ENCODE data around the gene RAB3A.
"Not testable (repeated sequence)": the region's sequence is repeated elsewhere in the genome, so short reads cannot be mapped to it uniquely, and the experiment has no call there.

The RAB3A gene

DNA sequence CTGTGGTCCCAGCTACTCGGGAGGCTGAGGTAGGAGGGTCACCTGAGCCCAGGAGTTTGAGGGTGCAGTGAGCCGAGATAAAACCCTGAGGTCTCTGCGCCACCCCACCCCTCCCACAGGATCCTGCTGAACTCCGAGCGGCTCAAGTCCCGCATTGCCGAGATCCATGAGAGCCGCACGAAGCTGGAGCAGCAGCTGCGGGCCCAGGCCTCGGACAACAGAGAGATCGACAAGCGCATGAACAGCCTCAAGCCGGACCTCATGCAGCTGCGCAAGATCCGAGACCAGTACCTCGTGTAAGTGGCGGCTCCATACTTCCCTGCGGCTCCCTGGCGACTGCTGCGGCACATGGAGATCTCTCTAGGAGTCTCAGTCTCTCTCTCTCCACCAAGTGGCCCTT lies 36.8 kb downstream of the RAB3A start:
- no peaks in the 10 kb centered on the region for H3K9me3 ChIP-seq (ENCODE audit: control insufficient read depth, low read length)
- no peak overlapping the region for H3K27ac ChIP-seq (ENCODE audit: low read depth, low read length, severe bottlenecking)
- H3K36me3 ChIP-seq (ENCODE audit: control insufficient read depth, insufficient read depth, low read length), result peaks cover 64% of the 10 kb centered on the region
- H3K4me3 ChIP-seq (ENCODE audit: extremely low read depth, insufficient read depth, low read length, poor library complexity, severe bottlenecking), result no peak overlapping the region
- H3K4me1 ChIP-seq (ENCODE audit: control insufficient read depth, insufficient read depth, low read length, poor library complexity, severe bottlenecking), result no peaks in the 10 kb centered on the region
- 93 to 95% methylated on average over 13 to 20 of the region's 21 CpGs for WGBS, 2 experiments (ENCODE audit: insufficient coverage in 2 of 2)

DNA sequence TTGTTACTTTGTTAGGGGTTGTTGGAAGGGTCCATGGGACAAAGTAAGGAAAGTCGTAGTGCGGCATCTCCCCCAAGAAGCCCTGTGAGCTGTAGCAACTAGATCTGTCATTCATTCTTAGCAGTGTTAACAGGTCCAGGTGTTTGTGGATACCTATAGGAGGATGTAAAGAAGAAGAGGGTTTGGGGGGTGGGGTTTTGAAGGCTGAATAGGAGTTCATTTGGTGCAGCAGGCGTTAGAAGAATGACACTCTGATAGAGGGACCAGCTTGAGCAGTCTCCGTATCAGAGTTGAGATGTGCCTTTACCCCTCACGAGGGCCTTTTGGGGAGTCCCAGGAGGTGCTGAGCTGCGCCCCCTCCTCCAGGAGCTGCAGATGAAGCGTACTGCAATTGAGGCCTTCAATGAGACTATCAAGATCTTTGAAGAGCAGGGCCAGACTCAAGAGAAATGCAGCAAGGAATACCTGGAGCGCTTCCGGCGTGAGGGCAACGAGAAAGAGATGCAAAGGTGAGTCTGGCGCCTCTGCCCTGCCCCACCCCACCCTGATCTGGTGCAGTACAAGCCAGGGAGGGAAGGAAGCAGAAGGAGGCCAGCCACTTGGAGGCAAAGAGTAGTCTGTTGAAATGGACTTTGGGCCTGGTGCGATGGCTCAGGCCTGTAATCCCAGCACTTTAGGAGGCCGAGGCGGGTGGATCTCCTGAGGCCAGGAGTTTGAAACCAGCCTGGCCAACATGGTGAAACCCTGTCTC lies 37.9 kb downstream of the RAB3A start:
- H3K36me3 ChIP-seq (ENCODE audit: control insufficient read depth, insufficient read depth, low read length), result peaks cover 68% of the 10 kb centered on the region

DNA sequence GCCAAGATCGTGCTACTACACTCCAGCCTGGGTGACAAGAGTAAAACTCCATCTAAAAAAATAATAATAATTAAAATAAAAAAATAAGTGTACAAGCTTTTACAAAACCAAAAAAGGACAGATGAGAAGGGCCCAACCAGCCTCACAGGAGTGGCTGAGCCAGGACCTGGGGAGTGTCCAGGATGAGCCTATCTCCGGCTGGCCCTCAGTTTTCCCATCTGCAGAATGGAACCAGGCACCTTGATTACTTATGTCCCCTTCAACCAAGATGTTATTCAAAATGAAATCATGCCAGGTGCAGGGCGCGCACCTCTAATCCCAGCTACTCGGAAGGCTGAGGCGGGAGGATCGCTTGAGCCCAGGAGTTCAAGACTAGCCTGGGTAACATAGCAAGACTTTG lies 39.8 kb downstream of the RAB3A start:
- no peaks in the 10 kb centered on the region for H3K4me1 ChIP-seq (ENCODE audit: control insufficient read depth, insufficient read depth, low read length, poor library complexity, severe bottlenecking)
- peaks cover 61% of the 10 kb centered on the region for H3K36me3 ChIP-seq (ENCODE audit: control insufficient read depth, insufficient read depth, low read length)
- no peaks in the 10 kb centered on the region for H3K9me3 ChIP-seq (ENCODE audit: control insufficient read depth, low read length)
- no peak overlapping the region for H3K4me3 ChIP-seq (ENCODE audit: extremely low read depth, insufficient read depth, low read length, poor library complexity, severe bottlenecking)
- H3K27ac ChIP-seq (ENCODE audit: low read depth, low read length, severe bottlenecking), result no peak overlapping the region
- 92 to 96% methylated on average over 5 to 6 of the region's 7 CpGs for WGBS, 2 experiments (ENCODE audit: insufficient coverage in 2 of 2)

More for the DNA sequence above, 37.9 kb downstream of the RAB3A start:
- no peak overlapping the region for H3K4me3 ChIP-seq (ENCODE audit: extremely low read depth, insufficient read depth, low read length, poor library complexity, severe bottlenecking)
- 91 to 95% methylated on average over 15 of the region's 15 CpGs for WGBS, 2 experiments (ENCODE audit: insufficient coverage in 2 of 2)
- H3K27ac ChIP-seq (ENCODE audit: low read depth, low read length, severe bottlenecking), result no peak overlapping the region
- no peaks in the 10 kb centered on the region for H3K4me1 ChIP-seq (ENCODE audit: control insufficient read depth, insufficient read depth, low read length, poor library complexity, severe bottlenecking)
- H3K9me3 ChIP-seq (ENCODE audit: control insufficient read depth, low read length), result no peaks in the 10 kb centered on the region

DNA sequence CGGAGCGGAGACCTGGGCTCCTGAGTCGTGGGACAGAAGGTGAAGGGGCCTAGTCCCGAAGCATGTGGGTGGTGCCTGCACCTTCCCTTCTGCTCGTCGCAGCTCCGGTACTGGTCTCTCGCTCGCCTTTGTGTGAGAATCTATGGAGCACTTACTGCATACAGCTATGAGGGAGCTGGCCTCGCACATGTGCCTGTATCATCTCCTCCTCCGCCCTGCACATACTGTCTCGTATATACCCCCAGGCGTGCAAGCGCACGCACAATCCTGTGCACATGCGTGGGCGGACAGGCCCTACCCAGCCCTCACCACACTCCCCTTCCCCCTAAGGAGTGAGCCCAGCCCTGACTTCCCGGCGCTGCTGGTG lies 42.2 kb downstream of the RAB3A start:
- 78 to 82% methylated on average over 15 to 17 of the region's 19 CpGs for WGBS, 2 experiments (ENCODE audit: insufficient coverage in 2 of 2)
- no peak overlapping the region for H3K27ac ChIP-seq (ENCODE audit: low read depth, low read length, severe bottlenecking)
- H3K4me1 ChIP-seq (ENCODE audit: control insufficient read depth, insufficient read depth, low read length, poor library complexity, severe bottlenecking), result no peaks in the 10 kb centered on the region
- H3K36me3 ChIP-seq (ENCODE audit: control insufficient read depth, insufficient read depth, low read length), result peaks cover 60% of the 10 kb centered on the region
- no peak overlapping the region for H3K4me3 ChIP-seq (ENCODE audit: extremely low read depth, insufficient read depth, low read length, poor library complexity, severe bottlenecking)
- H3K9me3 ChIP-seq (ENCODE audit: control insufficient read depth, low read length), result no peaks in the 10 kb centered on the region

DNA sequence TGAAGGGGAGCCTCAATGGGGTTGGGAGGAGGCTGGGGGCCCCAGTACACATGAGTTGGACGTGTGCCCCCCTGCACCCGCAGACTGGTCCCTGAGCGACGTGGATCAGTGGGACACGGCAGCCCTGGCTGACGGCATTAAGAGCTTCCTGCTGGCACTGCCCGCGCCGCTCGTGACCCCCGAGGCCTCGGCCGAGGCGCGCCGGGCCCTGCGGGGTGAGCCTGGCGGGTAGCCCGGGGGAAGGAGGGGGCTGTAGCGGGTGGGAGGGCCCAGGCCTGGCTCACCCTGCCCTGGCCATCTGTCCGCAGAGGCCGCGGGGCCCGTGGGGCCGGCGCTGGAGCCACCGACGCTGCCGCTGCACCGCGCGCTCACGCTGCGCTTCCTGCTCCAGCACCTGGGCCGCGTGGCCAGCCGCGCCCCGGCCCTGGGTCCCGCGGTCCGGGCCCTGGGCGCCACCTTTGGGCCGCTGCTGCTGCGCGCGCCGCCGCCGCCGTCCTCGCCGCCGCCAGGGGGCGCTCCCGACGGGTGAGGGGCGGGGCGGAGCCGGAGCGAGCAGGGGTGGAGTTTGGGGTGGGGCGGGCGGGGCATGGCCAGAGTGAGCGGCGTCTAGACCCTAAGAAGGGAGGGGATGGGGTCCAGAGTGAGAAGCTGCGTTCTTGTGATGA lies 42.7 kb downstream of the RAB3A start:
- Histone ChIP-seq H3K36me3 (ENCODE audit: control insufficient read depth, insufficient read depth, low read length) (peaks cover 64% of the 10 kb centered on the region), H3K4me3 (ENCODE audit: extremely low read depth, insufficient read depth, low read length, poor library complexity, severe bottlenecking) (no peak overlapping the region), H3K27ac (ENCODE audit: low read depth, low read length, severe bottlenecking) (no peak overlapping the region), H3K9me3 (ENCODE audit: control insufficient read depth, low read length) (no peaks in the 10 kb centered on the region), H3K4me1 (ENCODE audit: control insufficient read depth, insufficient read depth, low read length, poor library complexity, severe bottlenecking) (no peaks in the 10 kb centered on the region)
- WGBS, 2 experiments (ENCODE audit: insufficient coverage in 2 of 2), result 40 to 85% methylated on average over 6 to 31 of the region's 66 CpGs

DNA sequence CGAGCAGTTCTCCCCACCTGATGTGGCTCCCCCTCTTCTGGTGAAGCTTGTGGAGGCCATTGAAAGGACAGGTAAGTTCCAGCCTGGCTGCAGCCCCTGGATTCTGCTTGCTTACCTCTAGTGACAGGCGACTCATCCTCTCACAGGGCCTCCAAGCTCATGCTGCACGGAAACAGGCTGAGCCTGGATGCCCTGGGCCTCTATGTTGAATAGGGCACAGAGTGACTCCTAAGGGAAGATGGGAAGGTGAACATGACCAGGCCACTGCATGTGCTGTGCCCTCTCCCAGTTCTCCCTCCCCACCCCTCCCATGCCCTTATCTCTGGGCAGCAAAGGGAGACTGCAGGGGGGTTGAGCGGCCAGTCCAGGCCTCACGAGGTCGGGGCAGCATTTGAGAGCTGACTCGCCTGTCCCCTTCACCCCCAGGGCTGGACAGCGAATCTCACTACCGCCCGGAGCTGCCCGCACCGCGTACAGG lies 43.3 kb downstream of the RAB3A start:
- H3K4me3 ChIP-seq (ENCODE audit: extremely low read depth, insufficient read depth, low read length, poor library complexity, severe bottlenecking), result no peak overlapping the region
- H3K9me3 ChIP-seq (ENCODE audit: control insufficient read depth, low read length), result no peaks in the 10 kb centered on the region
- peaks cover 64% of the 10 kb centered on the region for H3K36me3 ChIP-seq (ENCODE audit: control insufficient read depth, insufficient read depth, low read length)
- no peaks in the 10 kb centered on the region for H3K4me1 ChIP-seq (ENCODE audit: control insufficient read depth, insufficient read depth, low read length, poor library complexity, severe bottlenecking)
- WGBS, 2 experiments (ENCODE audit: insufficient coverage in 2 of 2), result 87 to 94% methylated on average over 8 of the region's 13 CpGs
- no peak overlapping the region for H3K27ac ChIP-seq (ENCODE audit: low read depth, low read length, severe bottlenecking)

DNA sequence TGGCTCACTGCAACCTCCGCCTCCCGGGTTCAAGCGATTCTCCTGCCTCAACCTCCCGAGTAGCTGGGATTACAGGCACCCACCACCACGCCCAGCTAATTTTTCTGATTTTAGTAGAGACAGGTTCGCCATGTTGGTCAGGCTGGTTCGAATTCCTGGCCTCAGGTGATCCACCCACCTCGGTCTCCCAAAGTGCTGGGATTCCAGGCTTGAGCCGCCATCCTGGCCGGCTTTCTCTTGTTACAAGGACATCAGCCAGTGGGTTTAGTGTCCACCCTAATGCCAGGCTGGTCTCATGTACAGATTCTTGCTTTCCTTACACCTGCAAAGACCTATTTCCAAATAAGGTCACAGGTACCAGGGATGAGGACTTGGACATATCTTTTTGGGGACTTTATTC lies 44.0 kb downstream of the RAB3A start:
- no peaks in the 10 kb centered on the region for H3K4me1 ChIP-seq (ENCODE audit: control insufficient read depth, insufficient read depth, low read length, poor library complexity, severe bottlenecking)
- H3K4me3 ChIP-seq (ENCODE audit: extremely low read depth, insufficient read depth, low read length, poor library complexity, severe bottlenecking), result no peak overlapping the region
- H3K27ac ChIP-seq (ENCODE audit: low read depth, low read length, severe bottlenecking), result no peak overlapping the region
- H3K36me3 ChIP-seq (ENCODE audit: control insufficient read depth, insufficient read depth, low read length), result peaks cover 65% of the 10 kb centered on the region
- no peaks in the 10 kb centered on the region for H3K9me3 ChIP-seq (ENCODE audit: control insufficient read depth, low read length)
- 96 to 98% methylated on average over 6 to 9 of the region's 10 CpGs for WGBS, 2 experiments (ENCODE audit: insufficient coverage in 2 of 2)

DNA sequence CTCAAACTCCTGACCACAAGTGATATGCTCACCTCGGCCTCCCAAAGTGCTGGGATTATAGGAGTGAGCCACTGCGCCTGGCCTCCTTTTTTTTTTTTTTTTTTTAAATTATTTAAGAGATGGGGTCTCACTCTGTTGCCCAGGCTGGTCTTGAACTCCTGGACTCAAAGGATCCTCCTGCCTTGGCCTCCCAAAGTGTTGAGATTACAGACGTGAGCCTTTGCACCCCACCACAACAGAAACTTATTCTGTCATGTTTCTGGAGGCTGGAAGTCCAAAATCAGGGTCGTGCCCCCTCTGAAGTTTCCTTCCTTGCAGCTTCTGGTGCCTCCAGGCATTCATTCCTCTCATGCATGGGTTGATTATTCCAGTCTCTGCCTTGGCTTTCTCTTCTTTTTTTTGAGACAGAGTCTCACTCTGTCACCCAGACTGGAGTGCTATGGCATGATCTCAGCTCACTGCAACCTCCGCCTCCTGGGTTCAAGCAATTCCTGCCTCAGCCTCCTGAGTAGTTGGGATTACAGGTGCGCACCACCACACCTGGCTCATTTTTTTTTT lies 44.7 kb downstream of the RAB3A start:
- peaks cover 62% of the 10 kb centered on the region for H3K36me3 ChIP-seq (ENCODE audit: control insufficient read depth, insufficient read depth, low read length)
- not testable (repeated sequence) for H3K27ac ChIP-seq (ENCODE audit: low read depth, low read length, severe bottlenecking); H3K9me3 ChIP-seq (ENCODE audit: control insufficient read depth, low read length); H3K4me3 ChIP-seq (ENCODE audit: extremely low read depth, insufficient read depth, low read length, poor library complexity, severe bottlenecking); H3K4me1 ChIP-seq (ENCODE audit: control insufficient read depth, insufficient read depth, low read length, poor library complexity, severe bottlenecking)
- WGBS, 2 experiments (ENCODE audit: insufficient coverage in 2 of 2), result 88 to 91% methylated on average over 3 of the region's 6 CpGs

DNA sequence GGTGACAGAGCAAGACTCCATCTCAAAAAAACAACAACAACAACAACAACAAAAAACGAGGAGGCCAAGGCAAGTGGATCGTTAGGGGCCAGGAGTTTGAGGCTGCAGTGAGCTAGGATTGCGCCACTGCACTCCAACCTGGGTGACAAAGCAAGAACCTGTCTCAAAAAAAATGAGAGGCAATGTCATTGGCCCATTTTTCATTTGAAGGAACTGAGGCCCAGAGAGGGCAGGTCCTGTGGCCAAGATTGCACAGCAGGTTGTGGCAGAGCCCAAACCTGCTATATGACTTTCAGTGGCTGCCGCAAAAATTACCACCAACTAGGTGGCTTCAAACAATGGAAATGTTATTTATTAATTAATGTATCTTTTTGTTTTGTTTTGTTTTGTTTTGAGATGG lies 45.4 kb downstream of the RAB3A start:
- Histone ChIP-seq H3K9me3 (ENCODE audit: control insufficient read depth, low read length) (no peaks in the 10 kb centered on the region), H3K36me3 (ENCODE audit: control insufficient read depth, insufficient read depth, low read length) (peaks cover 56% of the 10 kb centered on the region), H3K4me3 (ENCODE audit: extremely low read depth, insufficient read depth, low read length, poor library complexity, severe bottlenecking) (no peak overlapping the region), H3K4me1 (ENCODE audit: control insufficient read depth, insufficient read depth, low read length, poor library complexity, severe bottlenecking) (peaks cover 10% of the 10 kb centered on the region), H3K27ac (ENCODE audit: low read depth, low read length, severe bottlenecking) (no peak overlapping the region)
- WGBS, 2 experiments (ENCODE audit: insufficient coverage in 2 of 2), result 83 to 91% methylated on average over 3 of the region's 4 CpGs

DNA sequence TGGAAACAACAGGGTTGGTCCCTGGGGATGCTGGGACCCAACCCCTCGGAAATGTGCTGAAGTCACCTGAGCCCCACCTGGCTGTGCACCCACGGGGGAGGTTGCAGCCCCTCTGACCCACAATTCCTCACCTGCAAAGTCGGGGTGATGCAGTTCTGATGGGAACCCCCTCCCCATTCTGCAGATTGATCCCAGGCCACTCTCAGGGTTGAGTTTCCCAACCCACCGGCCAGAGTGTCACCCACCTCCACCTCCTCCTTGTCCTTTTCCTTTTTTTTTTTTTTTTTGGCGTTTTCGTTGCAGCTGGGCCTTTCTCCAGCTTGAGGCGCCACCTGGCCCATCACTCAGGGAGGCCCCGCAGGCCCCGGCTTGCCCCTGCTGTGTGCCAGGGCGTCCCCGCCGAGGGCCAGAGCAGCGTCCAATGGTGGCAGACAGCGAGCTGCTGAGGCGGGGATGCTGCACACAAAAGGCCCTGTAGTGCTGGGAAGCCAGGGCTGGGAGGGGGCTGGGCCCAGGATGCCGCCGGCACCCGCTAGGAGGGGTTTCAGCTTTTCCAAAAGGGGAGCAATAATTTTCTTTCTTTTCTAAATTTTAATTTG lies 46.3 kb downstream of the RAB3A start:
- H3K9me3 ChIP-seq (ENCODE audit: control insufficient read depth, low read length), result no peaks in the 10 kb centered on the region
- peaks cover 10% of the 10 kb centered on the region for H3K4me1 ChIP-seq (ENCODE audit: control insufficient read depth, insufficient read depth, low read length, poor library complexity, severe bottlenecking)
- H3K4me3 ChIP-seq (ENCODE audit: extremely low read depth, insufficient read depth, low read length, poor library complexity, severe bottlenecking), result no peak overlapping the region
- no peak overlapping the region for H3K27ac ChIP-seq (ENCODE audit: low read depth, low read length, severe bottlenecking)
- peaks cover 47% of the 10 kb centered on the region for H3K36me3 ChIP-seq (ENCODE audit: control insufficient read depth, insufficient read depth, low read length)
- 68 to 78% methylated on average over 9 to 10 of the region's 18 CpGs for WGBS, 2 experiments (ENCODE audit: insufficient coverage in 2 of 2)

Measured in mesodermal cell (in vitro differentiated cells).